NB4 (cell line): Measurements from ENCODE around the gene FOCAD.

Source experiments
- DNase-seq: peaks from one replicate; pipeline ENCODE4 v3.0.0; 2010; ENCODE audit warnings: low read depth
- H3K4me3 ChIP-seq: one replicate; pipeline ENCODE4 v1.5.1; 2011; ENCODE audit warnings: mild to moderate bottlenecking, low read depth, low read length, moderate library complexity
- CTCF ChIP-seq: IDR thresholded peaks from one replicate; pipeline ENCODE4 v1.5.1; 2012; ENCODE audit warnings: low read depth, low read length
- MAX ChIP-seq: IDR thresholded peaks from 2 replicates; pipeline ENCODE4 v1.6.1; 2011; ENCODE audit warnings: low read depth, low read length
- MYC ChIP-seq: IDR thresholded peaks from 2 replicates; pipeline ENCODE4 v1.6.1; 2011; ENCODE audit warnings: low read depth, low read length
- POLR2A ChIP-seq: IDR thresholded peaks from 2 replicates; pipeline ENCODE4 v1.6.1; 2011; ENCODE audit warnings: mild to moderate bottlenecking; ENCODE audit not compliant: insufficient read length; ENCODE audit errors: extremely low read depth

FOCAD gene

GRCh38 chr9:21039302-21039701, 355.2 kb downstream of the FOCAD start:
- no peak overlapping the region for H3K4me3 ChIP-seq
- TF ChIP-seq MYC (no peak), MAX (no peak), CTCF (no peak), POLR2A (no peak)
- DNase-seq: no peak

- H3K4me3 ChIP-seq: no peak overlapping the region
- TF ChIP-seq POLR2A (no peak), MYC (no peak), CTCF (no peak), MAX (no peak)
- no peak for DNase-seq
Observed at GRCh38 chr9:21042466-21042865, 358.4 kb downstream of the FOCAD start.

GRCh38 chr9:21043841-21044240, 359.8 kb downstream of the FOCAD start:
- DNase-seq: no peak
- no peak for TF ChIP-seq MYC
- no peak for TF ChIP-seq MAX
- no peak for TF ChIP-seq CTCF
- no peak for TF ChIP-seq POLR2A
- no peak overlapping the region for H3K4me3 ChIP-seq
